B cell (primary cell): ENCODE data around the gene HOXD4. TPM values are rescaled to one million over a fixed set of nuclear protein-coding genes. Genes with fewer than 3 reads are reported as not detected.

Source experiments
- ATAC-seq: fragments of 200-7000 bp; cut with Tn5 transposase; one replicate; pipeline ENCODE4 v1.10.0; 2021; ENCODE audit warnings: low read depth, mild to moderate bottlenecking, moderate number of reproducible peaks, moderate library complexity
- CTCF ChIA-PET: fragments of 350-600 bp; sonication (Branson Sonifier 250); formaldehyde crosslinking; loops from one replicate; lab custom pipeline; 2021; ENCODE audit warnings: antibody characterized with exemption, inconsistent platforms; lab: Charles Lee
- POLR2A ChIA-PET: fragments of 350-600 bp; sonication (Branson Sonifier 250); formaldehyde crosslinking; loops from one replicate; lab custom pipeline; 2021; ENCODE audit warnings: antibody characterized with exemption; lab: Charles Lee
- DNase-seq: peaks from one replicate; pipeline ENCODE4 v3.0.0; 2013
- H2AFZ ChIP-seq: 2 replicates; pipeline ENCODE4 v1.6.1; 2012; ENCODE audit warnings: mild to moderate bottlenecking, low read depth, low read length; ENCODE audit not compliant: insufficient read depth, poor library complexity, severe bottlenecking
- H3K27ac ChIP-seq, 2 donors: 1 replicate in 1 of 2; 2 replicates in 1 of 2; pipeline ENCODE4 v1.5.1; 2012 to 2013; ENCODE audit warnings: low read length in 2 of 2, mild to moderate bottlenecking in 2 of 2, moderate library complexity in 1 of 2
- H3K27me3 ChIP-seq, 4 experiments: fragments of 200-600 bp in 1 of 4; sonication (generic) in 1 of 4; replicated peaks in 1 of 4; 1 replicate in 2 of 4; 2 replicates in 2 of 4; pipeline versions ENCODE4 v1.6.1 to v1.7.0; 2013 to 2016; ENCODE audit warnings: low read length in 3 of 4, mild to moderate bottlenecking in 2 of 4, mixed read lengths in 1 of 4, moderate library complexity in 1 of 4; ENCODE audit not compliant: insufficient read depth in 4 of 4, control insufficient read depth in 3 of 4; ENCODE audit errors: control extremely low read depth in 1 of 4
- H3K36me3 ChIP-seq, 2 experiments: replicated peaks in 1 of 2; 1 replicate in 1 of 2; 2 replicates in 1 of 2; pipeline versions ENCODE4 v1.6.1 to v1.7.1; 2013; ENCODE audit warnings: low read length in 1 of 2; ENCODE audit not compliant: insufficient read depth in 2 of 2, control insufficient read depth in 1 of 2; ENCODE audit errors: control extremely low read depth in 1 of 2, extremely low read depth in 1 of 2
- H3K4me1 ChIP-seq, 2 donors: fragments of 200-600 bp in 1 of 2; sonication (generic) in 1 of 2; 1 replicate in 1 of 2; 2 replicates in 1 of 2; pipeline versions ENCODE4 v1.5.1 to v1.6.1; 2013 to 2017; ENCODE audit warnings: low read length in 2 of 2; ENCODE audit not compliant: control insufficient read depth in 2 of 2, insufficient read depth in 2 of 2
- H3K4me2 ChIP-seq: replicated peaks from 2 replicates; pipeline ENCODE3; 2012; ENCODE audit warnings: mild to moderate bottlenecking, low read depth, low read length; ENCODE audit not compliant: poor library complexity, severe bottlenecking
- H3K4me3 ChIP-seq, 5 experiments: fragments of 200-600 bp in 1 of 5; sonication (generic) in 1 of 5; 1 replicate in 3 of 5; 2 replicates in 2 of 5; pipeline versions ENCODE4 v1.5.1 to v1.7.0; 2011 to 2016; ENCODE audit warnings: low read length in 4 of 5, mild to moderate bottlenecking in 4 of 5, low read depth in 2 of 5, control low read depth in 1 of 5, moderate library complexity in 1 of 5; ENCODE audit not compliant: insufficient read depth in 1 of 5; ENCODE audit errors: control extremely low read depth in 1 of 5, extremely low read depth in 1 of 5
- H3K79me2 ChIP-seq: fragments of 200-600 bp; sonication (generic); one replicate; pipeline ENCODE4 v1.6.0; 2016; ENCODE audit warnings: low read length; ENCODE audit not compliant: control insufficient read depth, insufficient read depth
- H3K9ac ChIP-seq: fragments of 200-600 bp; sonication (generic); 2 replicates; pipeline ENCODE4 v1.6.1; 2017; ENCODE audit warnings: mild to moderate bottlenecking, low read length, moderate library complexity
- H3K9me3 ChIP-seq, 3 donors: one replicate each; pipeline versions ENCODE4 v1.6.1 to v1.7.1; 2013; ENCODE audit warnings: low read length in 2 of 3; ENCODE audit not compliant: control insufficient read depth in 2 of 3, insufficient read depth in 1 of 3; ENCODE audit errors: control extremely low read depth in 1 of 3
- H4K20me1 ChIP-seq: 2 replicates; pipeline ENCODE4 v1.6.0; 2012; ENCODE audit warnings: mild to moderate bottlenecking, low read length; ENCODE audit not compliant: insufficient read depth, control insufficient read depth, poor library complexity, severe bottlenecking
- H3K27ac Mint-ChIP-seq: one replicate; pipeline ENCODE4 v1.8.0; 2021; ENCODE audit warnings: mixed read lengths
- H3K27me3 Mint-ChIP-seq: one replicate; pipeline ENCODE4 v1.8.0; 2021; ENCODE audit warnings: mixed read lengths
- H3K4me1 Mint-ChIP-seq: one replicate; pipeline ENCODE4 v1.8.0; 2021; ENCODE audit warnings: mixed read lengths
- H3K4me3 Mint-ChIP-seq: one replicate; pipeline ENCODE4 v1.8.0; 2021; ENCODE audit warnings: mixed read lengths
- H3K9me3 Mint-ChIP-seq: one replicate; pipeline ENCODE4 v1.8.0; 2022; ENCODE audit warnings: mixed read lengths; ENCODE audit not compliant: insufficient read depth
- CTCF ChIP-seq: fragments of 200-600 bp; IDR thresholded peaks from one replicate; pipeline ENCODE4 v1.8.0; 2022; ENCODE audit warnings: antibody characterized with exemption, mild to moderate bottlenecking
- EZH2 ChIP-seq: IDR thresholded peaks from 2 replicates; pipeline ENCODE4 v1.6.1; 2012; ENCODE audit warnings: borderline replicate concordance, low read depth, mild to moderate bottlenecking, moderate library complexity, low read length; ENCODE audit not compliant: insufficient read depth, poor library complexity, severe bottlenecking
- WGBS: methylation state at CpG from one replicate; pipeline ENCODE4 v1.1.5; 2013; ENCODE audit warnings: missing lambda C conversion rate; ENCODE audit not compliant: insufficient coverage; 5-methylcytosine and 5-hydroxymethylcytosine counted together
- intact Hi-C: fragments of 100-400 bp; cut with micrococcal nuclease; formaldehyde crosslinking; loops from one replicate; pipeline ENCODE4 v1.10.0; 2022
- polyA plus RNA-seq: library from polyadenylated mRNA; depleted of rRNA; stranded (reverse); fragments of >200 nt; gene quantifications from 2 replicates; pipeline ENCODE4 v1.2.3, GENCODE V29; 2012
- total RNA-seq, 2 donors: library from RNA; stranded (reverse); fragments of 120-200 nt in 1 of 2; gene quantifications; 1 replicate in 1 of 2; 2 replicates in 1 of 2; pipeline versions ENCODE4 v1.2.3 to v1.2.4, GENCODE V29; 2013 to 2022

HOXD4 gene
- total and polyA plus RNA-seq, 2 donors (not counting 1 experiment from before 2014, with no cell fraction given): not detected

- Histone ChIP-seq H4K20me1 (no peaks in the 10 kb centered on the region), H3K4me2 (peak overlapping the region; percentile 58), H3K36me3 (no peaks in the 10 kb centered on the region), H3K9me3 (peaks cover 0 to 33% (median 6%) of the 10 kb centered on the region in 3 donors), H3K4me3 (peak overlapping the region in 2 of 5 experiments; percentile 29 to 32), H3K9ac (peak overlapping the region; percentile 25), H3K27ac (no peak overlapping the region), H3K27me3 (peaks cover 0 to 90% (median 68%) of the 10 kb centered on the region in 4 experiments), H2AFZ (peak overlapping the region; percentile 9), H3K79me2 (no peaks in the 10 kb centered on the region), H3K4me1 (peaks cover 19 to 38% of the 10 kb centered on the region in 2 donors)
- ATAC-seq (peak; percentile 73), DNase-seq (peak; percentile 74)
- Mint-ChIP-seq H3K4me3 (peak overlapping the region; percentile 42), H3K27ac (no peak overlapping the region), H3K4me1 (peaks cover 23% of the 10 kb centered on the region), H3K9me3 (no peaks in the 10 kb centered on the region), H3K27me3 (peaks cover 76% of the 10 kb centered on the region)
- intact Hi-C loops: loop anchor here (5.0 kb wide), 1 partner anchor 412 kb away; no protein-coding TSS in a partner anchor
- 7% methylated on average over 48 of the region's 48 CpGs for WGBS
- peak; percentile 61 for TF ChIP-seq CTCF
- no peak for TF ChIP-seq EZH2
- ChIA-PET POLR2A (no interaction called here), CTCF (interaction anchor here (0.6 to 3.8 kb wide), 12 partner anchors 9 to 673 kb away, joined by 3 to 26 read pairs (median 4); no protein-coding TSS in a partner anchor)
Measured at GRCh38 chr2:176140513-176141317, 10.6 kb upstream of the HOXD4 start.

GRCh38 chr2:176142281-176142680 lies 9.1 kb upstream of the HOXD4 start:
- no peaks in the 10 kb centered on the region for H3K79me2 ChIP-seq
- no CpG with 5 or more reads among the region's 2 CpGs for WGBS
- intact Hi-C loops: loop anchor here (5.0 kb wide), 1 partner anchor 410 kb away; no protein-coding TSS in a partner anchor

More at GRCh38 chr2:176142281-176142680, 9.1 kb upstream of the HOXD4 start:
- peaks cover 0 to 91% (median 68%) of the 10 kb centered on the region in 4 experiments for H3K27me3 ChIP-seq
- peaks cover 0 to 30% (median 6%) of the 10 kb centered on the region in 3 donors for H3K9me3 ChIP-seq
- ChIA-PET CTCF (interaction anchor here (0.9 to 2.2 kb wide), 2 partner anchors 15 to 495 kb away, joined by 3 to 9 read pairs; no protein-coding TSS in a partner anchor), POLR2A (no interaction called here)
- H3K4me1 Mint-ChIP-seq: peaks cover 16% of the 10 kb centered on the region
- no peaks in the 10 kb centered on the region for H3K9me3 Mint-ChIP-seq
- no peaks in the 10 kb centered on the region for H4K20me1 ChIP-seq
- H3K27ac ChIP-seq: no peak overlapping the region
- DNase-seq: no peak
- no peak for ATAC-seq
- TF ChIP-seq CTCF: no peak
- TF ChIP-seq EZH2: no peak
- no peak overlapping the region for H3K4me2 ChIP-seq
- H3K36me3 ChIP-seq: no peaks in the 10 kb centered on the region
- peaks cover 76% of the 10 kb centered on the region for H3K27me3 Mint-ChIP-seq
- H3K4me1 ChIP-seq: peaks cover 12 to 22% of the 10 kb centered on the region in 2 donors
- no peak overlapping the region for H3K4me3 ChIP-seq
- H2AFZ ChIP-seq: no peak overlapping the region
- H3K27ac Mint-ChIP-seq: no peak overlapping the region
- H3K9ac ChIP-seq: no peak overlapping the region
- H3K4me3 Mint-ChIP-seq: no peak overlapping the region
